ENCODE data around the gene CCDC91. TPM values are rescaled to one million over a fixed set of nuclear protein-coding genes. Genes with fewer than 3 reads are reported as not detected.

CCDC91 gene
- total RNA-seq, 1 donor from 2014 or later = 48.5 TPM

DNA sequence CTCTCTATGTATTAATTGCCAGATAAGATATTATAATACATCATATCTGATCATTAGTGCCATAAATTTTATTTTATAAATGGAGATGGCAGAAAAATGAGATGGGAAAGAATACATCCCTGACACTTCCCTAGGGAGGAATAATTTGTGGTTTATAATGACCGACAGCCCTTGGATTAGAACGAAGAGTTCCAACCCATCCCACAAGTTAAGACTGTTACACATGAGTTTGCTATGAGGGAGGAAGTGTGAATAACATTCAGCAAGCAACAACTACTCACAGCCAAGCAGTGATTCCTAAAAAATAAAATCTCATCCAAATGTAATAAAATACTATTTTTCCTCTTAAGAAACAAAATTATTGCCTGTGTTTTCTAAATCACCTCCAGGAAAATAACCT is 299.0 kb downstream of the CCDC91 start:
- intact Hi-C loops (cut with DNase I) = no loop called here

GRCh38 chr12:28497889-28498411 is 307.7 kb downstream of the CCDC91 start:
- intact Hi-C loops (cut with DNase I) = no loop called here

More for the DNA sequence above, 299.0 kb downstream of the CCDC91 start:
- no peak for DNase-seq (ENCODE audit: low spot score)

DNA sequence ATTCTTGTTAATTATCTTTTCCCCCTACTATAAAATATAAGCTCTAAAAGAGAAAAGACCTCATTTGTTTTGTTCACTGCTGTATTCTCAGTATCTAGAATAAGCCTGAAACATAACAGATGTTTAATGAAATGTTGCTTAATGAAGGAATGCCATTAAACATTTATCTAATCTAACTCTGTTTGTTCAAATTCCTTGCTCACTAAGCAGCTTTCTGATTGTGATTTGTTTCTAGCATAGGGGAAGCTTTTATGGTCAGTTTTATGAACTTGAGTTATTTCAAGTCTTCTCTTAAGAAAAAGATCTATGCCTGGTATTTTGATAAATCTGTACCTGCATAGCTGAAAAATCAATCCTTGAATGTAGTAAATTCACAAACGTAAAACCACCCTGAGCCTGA is 308.6 kb downstream of the CCDC91 start:
- no peak for DNase-seq (ENCODE audit: low spot score)
- intact Hi-C loops (cut with DNase I) = no loop called here

More at GRCh38 chr12:28497889-28498411, 307.7 kb downstream of the CCDC91 start:
- DNase-seq (ENCODE audit: low spot score) = no peak

GRCh38 chr12:28500373-28501024 is 310.2 kb downstream of the CCDC91 start:
- no peak for DNase-seq (ENCODE audit: low spot score)
- intact Hi-C loops (cut with DNase I) = no loop called here

DNA sequence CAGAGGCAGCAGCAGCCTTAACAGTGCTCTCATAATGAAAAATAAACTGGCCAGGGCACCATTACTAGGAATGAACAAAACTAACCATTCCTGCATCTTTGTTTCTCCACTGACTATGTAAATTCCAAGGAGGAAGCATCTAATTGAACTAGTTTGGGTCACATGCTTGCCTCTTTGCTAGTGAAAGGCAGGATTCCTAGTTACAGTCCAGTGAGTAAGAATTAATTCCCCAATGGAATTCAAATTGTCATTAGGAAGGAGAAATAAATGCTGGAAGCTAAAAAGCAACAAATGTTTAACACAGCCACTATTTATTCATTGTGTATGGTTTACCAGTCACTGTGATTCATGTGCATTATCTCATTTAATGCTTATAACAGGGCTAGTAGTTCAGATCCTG is 316.0 kb downstream of the CCDC91 start:
- DNase-seq (ENCODE audit: low spot score) = no peak
- intact Hi-C loops (cut with DNase I) = no loop called here

- DNase-seq (ENCODE audit: low spot score) = no peak
- intact Hi-C loops (cut with DNase I) = no loop called here
Observed at GRCh38 chr12:28507033-28507432, 316.8 kb downstream of the CCDC91 start.

DNA sequence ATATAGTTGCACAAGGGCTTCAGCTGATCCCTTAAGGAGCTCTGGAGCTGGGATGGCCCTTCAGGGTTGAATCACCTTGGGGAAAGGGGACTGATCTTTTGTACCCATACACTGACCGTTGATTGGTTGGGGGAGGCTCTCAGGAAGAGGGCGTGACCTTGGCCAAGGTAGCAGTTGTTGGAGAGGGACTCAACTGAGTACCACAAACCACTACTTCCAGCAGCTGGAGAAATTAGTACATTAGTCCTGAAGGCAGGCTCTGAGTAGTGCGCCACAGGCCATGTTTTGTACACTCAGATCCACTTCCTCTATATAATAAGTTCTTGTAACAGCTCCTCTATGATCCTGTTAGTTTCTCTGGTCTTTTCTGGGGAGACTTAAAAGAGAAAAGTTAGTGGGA is 317.6 kb downstream of the CCDC91 start:
- intact Hi-C loops (cut with DNase I) = no loop called here
- DNase-seq (ENCODE audit: low spot score) = no peak

GRCh38 chr12:28512406-28512805 is 322.1 kb downstream of the CCDC91 start:
- no peak for DNase-seq (ENCODE audit: low spot score)
- intact Hi-C loops (cut with DNase I) = no loop called here

GRCh38 chr12:28512876-28513275 is 322.6 kb downstream of the CCDC91 start:
- no peak for DNase-seq (ENCODE audit: low spot score)
- intact Hi-C loops (cut with DNase I) = no loop called here

DNA sequence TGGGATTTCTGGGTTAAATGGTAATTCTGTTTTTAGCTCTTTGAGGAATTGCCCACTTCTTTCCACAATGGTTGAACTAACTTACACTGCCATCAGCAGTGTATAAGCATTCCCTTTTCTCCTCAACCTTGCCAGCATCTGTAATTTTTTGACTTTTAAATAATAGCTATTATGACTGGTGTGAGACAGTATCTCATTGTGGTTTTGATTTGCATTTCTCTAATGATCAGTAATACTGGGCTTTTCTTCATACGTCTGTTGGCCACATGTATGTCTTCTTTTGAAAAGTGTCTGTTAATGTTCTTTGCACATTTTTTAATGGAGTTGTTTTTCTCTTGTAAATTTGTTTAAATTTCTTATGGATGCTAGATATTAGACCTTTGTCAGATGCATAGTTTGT is 323.7 kb downstream of the CCDC91 start:
- intact Hi-C loops (cut with DNase I) = no loop called here
- no peak for DNase-seq (ENCODE audit: low spot score)

GRCh38 chr12:28517101-28517500 is 326.8 kb downstream of the CCDC91 start:
- intact Hi-C loops (cut with DNase I) = no loop called here
- DNase-seq (ENCODE audit: low spot score) = no peak

GRCh38 chr12:28527631-28528249 is 337.5 kb downstream of the CCDC91 start:
- DNase-seq (ENCODE audit: low spot score) = no peak
- intact Hi-C loops (cut with DNase I) = no loop called here

DNA sequence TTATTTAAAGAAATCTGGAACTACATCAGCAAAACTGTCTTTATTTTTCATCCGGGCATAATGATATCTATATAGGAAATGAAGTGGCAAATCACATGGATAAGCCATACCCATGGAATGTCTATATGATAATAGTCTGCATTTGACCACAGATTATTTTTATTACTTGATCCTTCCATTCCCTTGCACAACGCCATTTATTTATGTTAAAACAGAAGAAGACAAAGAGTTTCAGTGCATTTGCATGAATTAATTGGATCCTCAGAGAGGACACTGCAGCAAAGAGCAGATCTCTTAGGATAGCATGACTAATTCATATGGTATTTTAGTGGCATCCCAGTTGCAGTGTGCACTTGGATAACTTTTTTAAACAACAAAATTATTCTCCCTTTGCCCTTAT is 345.0 kb downstream of the CCDC91 start:
- intact Hi-C loops (cut with DNase I) = no loop called here
- DNase-seq (ENCODE audit: low spot score) = no peak

- no peak for DNase-seq (ENCODE audit: low spot score)
- intact Hi-C loops (cut with DNase I) = no loop called here
Observed at GRCh38 chr12:28536088-28536487, 345.8 kb downstream of the CCDC91 start.

DNA sequence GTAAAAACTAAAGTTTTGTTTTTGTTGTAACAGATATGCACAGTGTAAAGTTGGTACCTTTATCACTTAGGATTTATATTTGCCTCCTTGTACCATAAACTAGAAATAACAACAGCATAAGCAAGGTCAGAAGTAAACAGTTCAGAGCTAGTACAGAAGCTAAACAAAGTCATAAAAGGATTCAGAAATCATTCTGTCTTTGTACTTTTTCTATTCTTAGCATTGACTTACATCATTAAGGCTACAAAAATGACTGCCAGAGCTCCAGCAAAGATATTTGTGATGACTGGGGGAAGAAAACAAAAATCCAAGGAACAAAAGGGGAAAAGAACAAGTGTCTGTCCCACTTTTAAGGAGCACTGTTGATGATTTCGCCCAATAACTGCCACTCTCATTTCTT is 347.2 kb downstream of the CCDC91 start:
- no peak for DNase-seq (ENCODE audit: low spot score)
- intact Hi-C loops (cut with DNase I) = no loop called here

GRCh38 chr12:28539691-28540323 is 349.6 kb downstream of the CCDC91 start:
- no peak for DNase-seq (ENCODE audit: low spot score)
- intact Hi-C loops (cut with DNase I) = no loop called here

GRCh38 chr12:28540324-28540714 is 350.1 kb downstream of the CCDC91 start:
- no peak for DNase-seq (ENCODE audit: low spot score)
- intact Hi-C loops (cut with DNase I) = no loop called here

- intact Hi-C loops (cut with DNase I) = no loop called here
- DNase-seq (ENCODE audit: low spot score) = no peak
Observed at GRCh38 chr12:28543021-28543890, 353.0 kb downstream of the CCDC91 start.

- DNase-seq (ENCODE audit: low spot score) = no peak
- intact Hi-C loops (cut with DNase I) = no loop called here
Observed at GRCh38 chr12:28550757-28551704, 360.8 kb downstream of the CCDC91 start.
